HG03045 (cell line): ENCODE data around the gene CNMD.
"Not testable (repeated sequence)": the region's sequence is repeated elsewhere in the genome, so short reads cannot be mapped to it uniquely, and the experiment has no call there.

Experiments
- ATAC-seq: cut with Tn5 transposase; IDR thresholded peaks from one replicate; pipeline ENCODE4 v1.9.1; 2021; ENCODE audit warnings: mild to moderate bottlenecking, moderate library complexity; ENCODE audit not compliant: unreplicated experiment

Gene CNMD

GRCh38 chr13:52744842-52745375 lies 5.3 kb upstream of the CNMD start:
- ATAC-seq: no peak

GRCh38 chr13:52743988-52744387 lies 4.4 kb upstream of the CNMD start:
- no peak for ATAC-seq

- no peak for ATAC-seq
These were observed 3.9 kb upstream of the CNMD start for GRCh38 chr13:52743569-52743968.

GRCh38 chr13:52738719-52739467 lies 727 bp downstream of the CNMD start:
- ATAC-seq: peak; percentile 66

GRCh38 chr13:52737965-52738364 lies 1.7 kb downstream of the CNMD start:
- no peak for ATAC-seq

- no peak for ATAC-seq
These were observed 2.2 kb downstream of the CNMD start for GRCh38 chr13:52737451-52737850.

GRCh38 chr13:52736891-52737290 lies 2.7 kb downstream of the CNMD start:
- no peak for ATAC-seq

- no peak for ATAC-seq
These were observed 5.5 kb downstream of the CNMD start for GRCh38 chr13:52734075-52734623.

GRCh38 chr13:52726258-52726657 lies 13.4 kb downstream of the CNMD start:
- no peak for ATAC-seq

GRCh38 chr13:52725302-52725701 lies 14.3 kb downstream of the CNMD start:
- no peak for ATAC-seq

- no peak for ATAC-seq
These were observed 16.4 kb downstream of the CNMD start for GRCh38 chr13:52723181-52723580.

- ATAC-seq: not testable (repeated sequence)
These were observed 18.3 kb downstream of the CNMD start for GRCh38 chr13:52721356-52721755.

- ATAC-seq: not testable (repeated sequence)
These were observed 18.7 kb downstream of the CNMD start for GRCh38 chr13:52720904-52721303.

GRCh38 chr13:52713894-52714293 lies 25.7 kb downstream of the CNMD start:
- ATAC-seq: no peak

- ATAC-seq: no peak
These were observed 27.2 kb downstream of the CNMD start for GRCh38 chr13:52712385-52712784.

GRCh38 chr13:52711286-52711685 lies 28.3 kb downstream of the CNMD start:
- no peak for ATAC-seq

- ATAC-seq: not testable (repeated sequence)
These were observed 31.4 kb downstream of the CNMD start for GRCh38 chr13:52708266-52708665.

- no peak for ATAC-seq
These were observed 32.2 kb downstream of the CNMD start for GRCh38 chr13:52707375-52707774.

GRCh38 chr13:52706081-52706480 lies 33.5 kb downstream of the CNMD start:
- ATAC-seq: no peak

GRCh38 chr13:52703482-52703881 lies 36.1 kb downstream of the CNMD start:
- ATAC-seq: no peak

GRCh38 chr13:52701728-52702465 lies 37.7 kb downstream of the CNMD start:
- ATAC-seq: no peak

- ATAC-seq: no peak
These were observed 43.1 kb downstream of the CNMD start for GRCh38 chr13:52696566-52696965.
